Chondrocyte (in vitro differentiated cells): Measurements from ENCODE around the gene OXLD1. TPM values are rescaled to one million over a fixed set of nuclear protein-coding genes. Genes with fewer than 3 reads are reported as not detected.

Source experiments
- DNase-seq: peaks from one replicate; pipeline ENCODE4 v3.0.0; 2021; ENCODE audit warnings: mixed read lengths, low spot score
- H3K27ac Mint-ChIP-seq: one replicate; pipeline ENCODE4 v1.8.0; 2021; ENCODE audit warnings: mild to moderate bottlenecking, moderate library complexity, mixed read lengths; ENCODE audit not compliant: unreplicated experiment
- H3K27me3 Mint-ChIP-seq: 2 replicates; pipeline ENCODE4 v1.8.0; 2021; ENCODE audit warnings: low read depth, mixed read lengths
- H3K36me3 Mint-ChIP-seq: 2 replicates; pipeline ENCODE4 v1.8.0; 2021; ENCODE audit warnings: low read depth, mixed read lengths
- H3K4me1 Mint-ChIP-seq: 2 replicates; pipeline ENCODE4 v1.8.0; 2021; ENCODE audit warnings: low read depth, mild to moderate bottlenecking, mixed read lengths
- H3K4me3 Mint-ChIP-seq: one replicate; pipeline ENCODE4 v1.8.0; 2021; ENCODE audit warnings: mild to moderate bottlenecking, moderate library complexity, mixed read lengths; ENCODE audit not compliant: unreplicated experiment
- H3K9me3 Mint-ChIP-seq: 2 replicates; pipeline ENCODE4 v1.8.0; 2021; ENCODE audit warnings: low read depth, mixed read lengths
- CTCF ChIP-seq: fragments of 200-600 bp; sonication (generic); IDR thresholded peaks from 2 replicates; pipeline ENCODE4 v1.5.0; 2021; ENCODE audit warnings: antibody characterized with exemption, mild to moderate bottlenecking, moderate library complexity
- microRNA-seq: library from miRNA; unstranded; fragments of <30 nt; microRNA quantifications from one replicate; pipeline ENCODE4 v1.2.0, GENCODE V29; 2020; ENCODE audit warnings: borderline number of aligned reads
- total RNA-seq: library from RNA; stranded (reverse); gene quantifications from 3 replicates; pipeline ENCODE4 v1.2.1, GENCODE V29; 2021

OXLD1 gene
- total RNA-seq, 1 donor from 2014 or later: 24.2 TPM

- no peaks in the 10 kb centered on the region for H3K9me3 Mint-ChIP-seq
- peak overlapping the region; percentile 94 for H3K27ac Mint-ChIP-seq
- peaks cover 24% of the 10 kb centered on the region for H3K4me1 Mint-ChIP-seq
- no peak overlapping the region for H3K4me3 Mint-ChIP-seq
- peaks cover 20% of the 10 kb centered on the region for H3K36me3 Mint-ChIP-seq
- no peak for TF ChIP-seq CTCF
- no peak for DNase-seq
- H3K27me3 Mint-ChIP-seq: no peaks in the 10 kb centered on the region
Measured at GRCh38 chr17:81615401-81615930, 50.9 kb downstream of the OXLD1 start.

Small RNA genes within 50 kb of the gene (microRNA-seq; reads per million reads assigned to microRNA genes)
- not detected for gene MIR6786

Other genes starting within 250 kb of the OXLD1 start
- gene ACTG1, start 153.8 kb downstream of the OXLD1 start, total RNA-seq: 3,639 to 4,575 TPM (median 4,567 TPM) in 3 replicates
- 4.1 to 6.1 TPM (median 5.3 TPM) in 3 replicates for gene FSCN2, start 138.2 kb downstream of the OXLD1 start, total RNA-seq
- 39.8 to 62.7 TPM (median 43.1 TPM) in 3 replicates for gene FAAP100, start 114.3 kb downstream of the OXLD1 start, total RNA-seq
- 104 to 118 TPM (median 110 TPM) in 3 replicates for gene NPLOC4, start 29.5 kb downstream of the OXLD1 start, total RNA-seq
- 1.7 to 2.2 TPM (median 1.8 TPM) in 3 replicates for gene TSPAN10, start 29.4 kb downstream of the OXLD1 start, total RNA-seq
- not detected in 3 replicates for gene PDE6G, start 10.1 kb downstream of the OXLD1 start, total RNA-seq
- 13.8 to 19.1 TPM (median 15.4 TPM) in 3 replicates for gene CCDC137, start 132 bp upstream of the OXLD1 start, total RNA-seq
- 29.5 to 32.6 TPM (median 32.5 TPM) in 3 replicates for gene ARL16, start 17.2 kb upstream of the OXLD1 start, total RNA-seq
- 87.4 to 93.1 TPM (median 89.6 TPM) in 3 replicates for gene HGS, start 17.4 kb upstream of the OXLD1 start, total RNA-seq
- gene MRPL12, start 36.8 kb upstream of the OXLD1 start, total RNA-seq: 38.7 to 48.6 TPM (median 41.8 TPM) in 3 replicates
- 5.6 to 8.5 TPM (median 5.7 TPM) in 3 replicates for gene SLC25A10, start 45.7 kb upstream of the OXLD1 start, total RNA-seq
- not detected in 3 replicates for gene GCGR, start 137.5 kb upstream of the OXLD1 start, total RNA-seq
- 122 to 133 TPM (median 131 TPM) in 3 replicates for gene MCRIP1, start 166.7 kb upstream of the OXLD1 start, total RNA-seq
- not detected in 3 replicates for gene PPP1R27, start 168.4 kb upstream of the OXLD1 start, total RNA-seq
- gene P4HB, start 193.9 kb upstream of the OXLD1 start, total RNA-seq: 958 to 1,257 TPM (median 1,012 TPM) in 3 replicates
- 452 to 481 TPM (median 476 TPM) in 3 replicates for gene ARHGDIA, start 204.7 kb upstream of the OXLD1 start, total RNA-seq
- 56.0 to 73.7 TPM (median 59.8 TPM) in 3 replicates for gene ALYREF, start 225.0 kb upstream of the OXLD1 start, total RNA-seq
- gene ANAPC11, start 225.1 kb upstream of the OXLD1 start, total RNA-seq: 120 to 132 TPM (median 122 TPM) in 3 replicates
- 0.48 to 1.3 TPM (median 1.3 TPM) in 3 replicates for gene NPB, start 235.6 kb upstream of the OXLD1 start, total RNA-seq
- gene PCYT2, start 244.8 kb upstream of the OXLD1 start, total RNA-seq: 28.5 to 32.5 TPM (median 28.8 TPM) in 3 replicates